SK-N-SH treated with all-trans-retinoic acid at 6 μM for 48 hours (cell line): ENCODE measurements around the gene NEUROD4.

Experiments used
- ARNTL ChIP-seq: fragments of 450-650 bp; formaldehyde crosslinking; IDR thresholded peaks from 2 replicates; pipeline ENCODE4 v1.5.0; 2020; ENCODE audit warnings: low read depth, mild to moderate bottlenecking, moderate library complexity, borderline replicate concordance
- BACH2 ChIP-seq: fragments of 250-450 bp; sonication (Bioruptor Pico); IDR thresholded peaks from 2 replicates; pipeline ENCODE4 v1.9.0; 2021; ENCODE audit warnings: mild to moderate bottlenecking, borderline replicate concordance
- CSDC2 ChIP-seq: fragments of 250-450 bp; sonication (Bioruptor Pico); IDR thresholded peaks from 2 replicates; pipeline ENCODE4 v1.5.0; 2020; ENCODE audit warnings: mild to moderate bottlenecking, moderate library complexity
- CSRNP3 ChIP-seq: fragments of 250-450 bp; sonication (Bioruptor Pico); IDR thresholded peaks from 2 replicates; pipeline ENCODE4 v1.5.1; 2021; ENCODE audit warnings: mild to moderate bottlenecking, moderate library complexity
- PATZ1 ChIP-seq: fragments of 250-450 bp; sonication (Bioruptor Pico); IDR thresholded peaks from 2 replicates; pipeline ENCODE4 v1.8.0; 2020; ENCODE audit warnings: mild to moderate bottlenecking, moderate library complexity, borderline replicate concordance
- POU6F1 ChIP-seq: fragments of 250-450 bp; sonication (Bioruptor Pico); IDR thresholded peaks from 2 replicates; pipeline ENCODE4 v1.8.0; 2021; ENCODE audit warnings: low read depth, mild to moderate bottlenecking, moderate library complexity, borderline replicate concordance
- PPARA ChIP-seq: fragments of 250-450 bp; sonication (Bioruptor Pico); IDR thresholded peaks from 2 replicates; pipeline ENCODE4 v1.5.0; 2020; ENCODE audit warnings: mild to moderate bottlenecking, borderline replicate concordance
- RARB ChIP-seq: fragments of 250-450 bp; sonication (Bioruptor Pico); IDR thresholded peaks from 2 replicates; pipeline ENCODE4 v1.8.0; 2021; ENCODE audit warnings: mild to moderate bottlenecking, moderate library complexity
- TOX ChIP-seq: fragments of 250-450 bp; sonication (Bioruptor Pico); IDR thresholded peaks from 2 replicates; pipeline ENCODE4 v1.8.0; 2021; ENCODE audit warnings: mild to moderate bottlenecking, moderate library complexity, borderline replicate concordance
- ZFP30 ChIP-seq: fragments of 450-650 bp; formaldehyde crosslinking; IDR thresholded peaks from 2 replicates; pipeline ENCODE4 v1.5.0; 2022; ENCODE audit warnings: mild to moderate bottlenecking, moderate library complexity
- ZNF8 ChIP-seq: fragments of 450-650 bp; formaldehyde crosslinking; IDR thresholded peaks from 2 replicates; pipeline ENCODE4 v1.5.0; 2020; ENCODE audit warnings: mild to moderate bottlenecking, moderate library complexity
- TF ChIP-seq, protein P1 (sequence below): fragments of 250-450 bp; sonication (Bioruptor Pico); IDR thresholded peaks from 2 replicates; pipeline ENCODE4 v1.5.1; 2020; ENCODE audit warnings: low read depth, mild to moderate bottlenecking, moderate library complexity

DNA sequence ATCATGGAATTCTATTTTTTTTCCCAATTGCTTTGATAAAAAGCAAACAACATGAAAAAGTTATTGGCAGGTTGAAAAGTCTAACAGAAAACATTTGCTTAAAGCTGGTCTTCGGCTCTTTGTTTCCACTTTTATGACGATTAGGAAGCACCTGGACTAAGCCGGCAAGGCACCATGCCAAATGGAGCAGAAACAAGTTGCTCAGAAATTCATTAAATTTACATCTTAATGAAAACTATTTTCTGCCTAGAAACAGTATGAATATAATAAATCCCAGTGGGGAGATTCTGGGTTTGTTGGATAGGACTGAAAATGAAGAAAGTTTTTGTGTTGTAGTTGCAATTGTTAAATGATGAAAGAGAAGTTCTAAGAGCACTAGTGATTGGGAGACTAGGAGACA lies 55.0 kb downstream of the NEUROD4 start:
- TF ChIP-seq CSDC2 (CRISPR knock-in tag) (no peak), RARB (CRISPR knock-in tag) (no peak), PATZ1 (CRISPR knock-in tag) (no peak), ARNTL (CRISPR knock-in tag) (no peak), PPARA (CRISPR knock-in tag) (no peak), BACH2 (CRISPR knock-in tag) (no peak), CSRNP3 (CRISPR knock-in tag) (no peak), ZFP30 (CRISPR knock-in tag) (no peak), POU6F1 (CRISPR knock-in tag) (no peak), TOX (no peak), ZNF8 (no peak)
- TF ChIP-seq, protein P1, sequence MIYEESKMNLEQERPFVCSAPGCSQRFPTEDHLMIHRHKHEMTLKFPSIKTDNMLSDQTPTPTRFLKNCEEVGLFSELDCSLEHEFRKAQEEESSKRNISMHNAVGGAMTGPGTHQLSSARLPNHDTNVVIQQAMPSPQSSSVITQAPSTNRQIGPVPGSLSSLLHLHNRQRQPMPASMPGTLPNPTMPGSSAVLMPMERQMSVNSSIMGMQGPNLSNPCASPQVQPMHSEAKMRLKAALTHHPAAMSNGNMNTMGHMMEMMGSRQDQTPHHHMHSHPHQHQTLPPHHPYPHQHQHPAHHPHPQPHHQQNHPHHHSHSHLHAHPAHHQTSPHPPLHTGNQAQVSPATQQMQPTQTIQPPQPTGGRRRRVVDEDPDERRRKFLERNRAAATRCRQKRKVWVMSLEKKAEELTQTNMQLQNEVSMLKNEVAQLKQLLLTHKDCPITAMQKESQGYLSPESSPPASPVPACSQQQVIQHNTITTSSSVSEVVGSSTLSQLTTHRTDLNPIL = no peak
